ENCODE measurements around the gene ZCCHC3.

ZCCHC3 gene

DNA sequence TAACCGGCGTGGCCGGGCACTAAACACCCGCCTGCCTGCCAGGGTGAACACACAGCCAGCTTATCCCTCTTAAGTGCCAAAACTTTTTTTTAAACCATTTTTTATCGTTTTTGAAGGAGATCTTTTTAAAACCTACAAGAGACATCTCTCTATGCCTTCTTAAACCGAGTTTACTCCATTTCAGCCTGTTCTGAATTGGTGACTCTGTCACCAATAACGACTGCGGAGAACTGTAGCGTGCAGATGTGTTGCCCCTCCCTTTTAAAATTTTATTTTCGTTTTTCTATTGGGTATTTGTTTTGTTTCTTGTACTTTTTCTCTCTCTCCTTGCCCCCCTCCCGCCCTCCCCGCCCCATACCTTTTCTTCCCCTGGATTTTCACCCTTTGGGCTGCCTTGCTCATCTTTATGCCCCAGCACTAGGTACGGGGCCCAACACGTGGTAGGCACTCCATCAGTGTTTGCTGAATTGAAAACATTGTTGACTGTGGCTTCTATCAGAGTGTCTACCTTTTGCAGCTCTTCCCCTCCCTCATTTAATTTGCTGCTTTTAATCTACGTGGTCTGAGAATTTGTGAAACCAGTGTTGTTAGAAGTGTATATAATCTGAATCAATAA, 1.5 kb downstream of the ZCCHC3 start:
- no CpG with 5 or more reads among the region's 15 CpGs for WGBS (ENCODE audit: extremely low coverage, insufficient coverage, insufficient read length)
- H4K12ac ChIP-seq (ENCODE audit: low read depth, low read length), result no peak overlapping the region
- peak overlapping the region; percentile 14 for H4K8ac ChIP-seq (ENCODE audit: low read depth, low read length)
- no peak overlapping the region for H2BK12ac ChIP-seq (ENCODE audit: low read length)
- no peak overlapping the region for H3K27ac ChIP-seq (ENCODE audit: low read depth, low read length)
- H3K18ac ChIP-seq (ENCODE audit: low read length), result peak overlapping the region; percentile 81
- DNase-seq, result no peak
- H3K79me2 ChIP-seq (ENCODE audit: control insufficient read depth, insufficient read depth, low read length, poor library complexity), result peaks cover 11% of the 10 kb centered on the region
- no peaks in the 10 kb centered on the region for H3K36me3 ChIP-seq (ENCODE audit: control insufficient read depth in 1 of 2, insufficient read depth in 2 of 2, low read length in 2 of 2)
- peak overlapping the region; percentile 92 for H3K4me2 ChIP-seq (ENCODE audit: low read length)
- H3K9me3 ChIP-seq (ENCODE audit: insufficient read depth, low read depth, low read length), result peaks cover 2% of the 10 kb centered on the region
- peak overlapping the region; percentile 84 for H3K4me3 ChIP-seq (ENCODE audit: low read depth, low read length)
- H3K4ac ChIP-seq (ENCODE audit: low read depth, low read length), result peak overlapping the region; percentile 73
- peak overlapping the region; percentile 53 for H3K14ac ChIP-seq (ENCODE audit: low read length)
- peak overlapping the region; percentile 37 for H2AFZ ChIP-seq (ENCODE audit: insufficient read depth, low read length, poor library complexity)
- no peaks in the 10 kb centered on the region for H3K27me3 ChIP-seq (ENCODE audit: insufficient read depth, low read length)
- no peak overlapping the region for H4K91ac ChIP-seq (ENCODE audit: low read depth, low read length)
- peaks cover 11% of the 10 kb centered on the region for H3K79me1 ChIP-seq (ENCODE audit: low read length)
- H3K9ac ChIP-seq (ENCODE audit: low read length), result peak overlapping the region; percentile 99
- H2BK120ac ChIP-seq (ENCODE audit: insufficient read depth, low read length, poor library complexity), result no peak overlapping the region
- H3K4me1 ChIP-seq (ENCODE audit: control insufficient read depth in 1 of 2, insufficient read depth in 2 of 2, low read length in 2 of 2), result peaks cover 18 to 21% of the 10 kb centered on the region in 2 experiments
- H2AK5ac ChIP-seq (ENCODE audit: low read length), result peak overlapping the region; percentile 40
- no peak overlapping the region for H2BK5ac ChIP-seq (ENCODE audit: low read depth, low read length, poor library complexity)
- peak overlapping the region; percentile 22 for H3K23ac ChIP-seq (ENCODE audit: low read length)

DNA sequence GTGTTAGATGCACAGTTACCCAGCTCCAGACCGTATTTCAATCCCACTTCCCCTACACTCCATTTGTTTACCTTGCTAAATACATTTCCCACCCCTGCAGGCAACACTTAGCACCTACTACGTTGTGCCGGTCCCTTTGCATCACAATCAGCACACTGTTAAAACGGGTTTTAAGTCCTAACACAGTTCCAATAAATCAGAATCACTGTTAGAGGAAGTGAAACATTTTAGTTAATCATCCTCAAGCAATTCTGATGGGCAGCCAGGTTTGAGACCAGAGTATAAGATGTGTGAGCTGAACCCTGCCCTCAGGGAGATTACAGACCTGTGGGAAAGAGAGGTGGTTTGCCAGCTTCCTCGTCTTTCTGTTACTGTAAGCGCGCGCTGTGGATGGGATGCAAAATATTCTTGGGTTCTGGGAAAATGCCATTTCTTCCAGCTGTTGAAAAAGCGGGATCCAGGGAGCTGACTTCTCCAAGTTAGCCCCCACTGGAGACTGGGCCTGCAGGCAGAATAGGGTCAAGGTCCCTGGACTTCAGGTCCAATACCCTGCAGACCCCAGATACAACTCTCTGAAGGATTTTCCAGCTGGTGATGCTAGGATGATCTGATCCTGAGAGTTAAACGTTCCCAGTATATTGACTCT, 3.1 kb downstream of the ZCCHC3 start:
- no peak overlapping the region for H2AK5ac ChIP-seq (ENCODE audit: low read length)
- H3K36me3 ChIP-seq (ENCODE audit: control insufficient read depth in 1 of 2, insufficient read depth in 2 of 2, low read length in 2 of 2), result no peaks in the 10 kb centered on the region
- no peak overlapping the region for H4K8ac ChIP-seq (ENCODE audit: low read depth, low read length)
- H3K4me2 ChIP-seq (ENCODE audit: low read length), result no peak overlapping the region
- no peak overlapping the region for H3K4me3 ChIP-seq (ENCODE audit: low read depth, low read length)
- H3K27ac ChIP-seq (ENCODE audit: low read depth, low read length), result no peak overlapping the region
- no peak overlapping the region for H2BK120ac ChIP-seq (ENCODE audit: insufficient read depth, low read length, poor library complexity)
- H3K79me1 ChIP-seq (ENCODE audit: low read length), result peaks cover 11% of the 10 kb centered on the region
- H4K12ac ChIP-seq (ENCODE audit: low read depth, low read length), result no peak overlapping the region
- no peak overlapping the region for H2BK5ac ChIP-seq (ENCODE audit: low read depth, low read length, poor library complexity)
- no peak overlapping the region for H3K18ac ChIP-seq (ENCODE audit: low read length)
- H4K91ac ChIP-seq (ENCODE audit: low read depth, low read length), result no peak overlapping the region
- H3K4me1 ChIP-seq (ENCODE audit: control insufficient read depth in 1 of 2, insufficient read depth in 2 of 2, low read length in 2 of 2), result peaks cover 18 to 21% of the 10 kb centered on the region in 2 experiments
- no peak overlapping the region for H3K14ac ChIP-seq (ENCODE audit: low read length)
- no CpG with 5 or more reads among the region's 10 CpGs for WGBS (ENCODE audit: extremely low coverage, insufficient coverage, insufficient read length)
- no peaks in the 10 kb centered on the region for H3K27me3 ChIP-seq (ENCODE audit: insufficient read depth, low read length)
- H3K9ac ChIP-seq (ENCODE audit: low read length), result no peak overlapping the region
- no peak overlapping the region for H2AFZ ChIP-seq (ENCODE audit: insufficient read depth, low read length, poor library complexity)
- no peak overlapping the region for H2BK12ac ChIP-seq (ENCODE audit: low read length)
- H3K9me3 ChIP-seq (ENCODE audit: insufficient read depth, low read depth, low read length), result peaks cover 2% of the 10 kb centered on the region
- H3K79me2 ChIP-seq (ENCODE audit: control insufficient read depth, insufficient read depth, low read length, poor library complexity), result peaks cover 11% of the 10 kb centered on the region
- no peak overlapping the region for H3K4ac ChIP-seq (ENCODE audit: low read depth, low read length)
- no peak for DNase-seq
- H3K23ac ChIP-seq (ENCODE audit: low read length), result no peak overlapping the region

DNA sequence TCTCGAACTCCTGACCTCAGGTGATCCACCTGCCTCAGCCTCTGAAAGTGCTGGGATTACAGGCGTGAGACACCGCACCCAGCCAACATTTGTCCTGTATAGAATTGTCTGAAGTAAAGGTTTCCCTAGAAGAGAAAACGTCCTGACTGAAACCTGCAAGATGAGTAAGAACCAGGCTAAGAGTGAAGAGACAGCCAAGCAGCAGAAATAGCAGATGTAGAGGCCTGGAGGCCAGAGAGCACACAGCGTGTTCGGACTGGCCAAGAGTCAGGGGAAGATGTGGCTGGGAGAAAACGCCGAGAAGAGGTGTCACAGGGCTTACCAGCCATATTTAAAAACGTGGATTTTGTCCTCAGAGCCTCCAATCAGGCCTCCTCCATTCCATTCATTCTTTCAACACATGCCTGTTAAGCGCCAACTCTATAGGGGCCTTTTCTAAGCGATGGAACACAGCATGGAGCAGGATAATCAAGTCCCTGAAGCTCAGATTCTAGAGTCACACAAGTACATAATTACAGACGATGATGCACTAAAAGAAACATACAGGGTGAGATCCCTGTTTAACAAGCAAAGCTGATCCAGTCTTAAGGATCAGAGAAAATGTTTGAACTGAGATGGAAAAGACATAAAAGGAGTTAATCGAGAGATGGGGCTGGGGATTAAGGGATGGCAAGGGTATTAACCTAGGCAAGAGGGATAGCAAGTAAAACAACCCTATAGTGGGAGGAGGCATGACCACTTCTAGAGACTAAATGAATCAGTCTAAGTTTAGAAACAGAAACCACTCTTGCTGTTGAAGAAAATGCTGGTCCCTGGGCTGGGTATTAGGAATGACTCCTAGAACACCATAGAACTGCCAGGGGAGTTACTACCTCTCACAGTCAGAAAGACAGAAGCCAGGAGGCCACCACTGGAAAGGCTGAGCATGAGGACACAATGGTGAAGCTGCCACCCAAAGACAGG, 4.8 kb downstream of the ZCCHC3 start:
- Histone ChIP-seq H2BK120ac (ENCODE audit: insufficient read depth, low read length, poor library complexity) (no peak overlapping the region), H2BK5ac (ENCODE audit: low read depth, low read length, poor library complexity) (no peak overlapping the region), H3K9ac (ENCODE audit: low read length) (no peak overlapping the region), H4K91ac (ENCODE audit: low read depth, low read length) (no peak overlapping the region), H3K14ac (ENCODE audit: low read length) (no peak overlapping the region), H3K23ac (ENCODE audit: low read length) (no peak overlapping the region), H2AK5ac (ENCODE audit: low read length) (no peak overlapping the region), H3K9me3 (ENCODE audit: insufficient read depth, low read depth, low read length) (peaks cover 2% of the 10 kb centered on the region), H3K4me2 (ENCODE audit: low read length) (no peak overlapping the region), H3K4ac (ENCODE audit: low read depth, low read length) (no peak overlapping the region), H2BK12ac (ENCODE audit: low read length) (no peak overlapping the region), H3K27ac (ENCODE audit: low read depth, low read length) (no peak overlapping the region), H3K79me1 (ENCODE audit: low read length) (peaks cover 9% of the 10 kb centered on the region), H3K36me3 (ENCODE audit: control insufficient read depth in 1 of 2, insufficient read depth in 2 of 2, low read length in 2 of 2) (no peaks in the 10 kb centered on the region), H3K4me3 (ENCODE audit: low read depth, low read length) (no peak overlapping the region), H3K79me2 (ENCODE audit: control insufficient read depth, insufficient read depth, low read length, poor library complexity) (peaks cover 11% of the 10 kb centered on the region), H2AFZ (ENCODE audit: insufficient read depth, low read length, poor library complexity) (no peak overlapping the region), H3K4me1 (ENCODE audit: control insufficient read depth in 1 of 2, insufficient read depth in 2 of 2, low read length in 2 of 2) (peaks cover 18 to 19% of the 10 kb centered on the region in 2 experiments), H4K8ac (ENCODE audit: low read depth, low read length) (no peak overlapping the region), H4K12ac (ENCODE audit: low read depth, low read length) (no peak overlapping the region), H3K18ac (ENCODE audit: low read length) (no peak overlapping the region), H3K27me3 (ENCODE audit: insufficient read depth, low read length) (no peaks in the 10 kb centered on the region)
- DNase-seq, result peak; percentile 14 to 48
- no CpG with 5 or more reads among the region's 13 CpGs for WGBS (ENCODE audit: extremely low coverage, insufficient coverage, insufficient read length)

DNA sequence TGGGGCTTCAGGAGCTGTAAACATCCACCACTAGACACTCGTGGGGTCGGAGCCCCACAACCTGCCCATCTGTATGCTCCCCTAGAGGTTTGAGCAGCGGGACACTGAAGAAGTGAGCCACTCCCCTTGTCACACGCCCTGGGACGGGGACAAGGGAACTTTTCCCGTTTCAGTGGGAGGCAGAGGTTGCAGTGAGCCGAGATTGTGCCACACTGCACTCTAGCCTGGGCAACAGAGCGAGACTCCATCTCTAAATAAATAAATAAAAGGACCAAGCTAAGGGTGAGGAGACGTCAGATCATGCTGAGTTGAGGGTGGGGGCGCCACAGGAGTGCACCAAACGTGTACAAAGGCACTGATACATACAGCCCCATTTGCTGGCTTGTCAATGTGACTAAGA, 8.4 kb downstream of the ZCCHC3 start:
- Histone ChIP-seq H4K8ac (ENCODE audit: low read depth, low read length) (no peak overlapping the region), H3K27me3 (ENCODE audit: insufficient read depth, low read length) (no peaks in the 10 kb centered on the region), H2AK5ac (ENCODE audit: low read length) (no peak overlapping the region), H3K36me3 (ENCODE audit: control insufficient read depth in 1 of 2, insufficient read depth in 2 of 2, low read length in 2 of 2) (no peaks in the 10 kb centered on the region), H2BK5ac (ENCODE audit: low read depth, low read length, poor library complexity) (no peak overlapping the region), H2BK12ac (ENCODE audit: low read length) (no peak overlapping the region), H3K23ac (ENCODE audit: low read length) (no peak overlapping the region), H3K4me2 (ENCODE audit: low read length) (no peak overlapping the region), H3K4me3 (ENCODE audit: low read depth, low read length) (no peak overlapping the region), H3K9me3 (ENCODE audit: insufficient read depth, low read depth, low read length) (no peaks in the 10 kb centered on the region), H2AFZ (ENCODE audit: insufficient read depth, low read length, poor library complexity) (no peak overlapping the region), H3K79me2 (ENCODE audit: control insufficient read depth, insufficient read depth, low read length, poor library complexity) (no peaks in the 10 kb centered on the region), H4K12ac (ENCODE audit: low read depth, low read length) (no peak overlapping the region), H3K9ac (ENCODE audit: low read length) (no peak overlapping the region), H3K18ac (ENCODE audit: low read length) (no peak overlapping the region), H3K27ac (ENCODE audit: low read depth, low read length) (no peak overlapping the region), H3K79me1 (ENCODE audit: low read length) (peaks cover 8% of the 10 kb centered on the region), H3K14ac (ENCODE audit: low read length) (no peak overlapping the region), H3K4ac (ENCODE audit: low read depth, low read length) (no peak overlapping the region), H3K4me1 (ENCODE audit: control insufficient read depth in 1 of 2, insufficient read depth in 2 of 2, low read length in 2 of 2) (peaks cover 6 to 13% of the 10 kb centered on the region in 2 experiments), H4K91ac (ENCODE audit: low read depth, low read length) (no peak overlapping the region), H2BK120ac (ENCODE audit: insufficient read depth, low read length, poor library complexity) (no peak overlapping the region)
- no CpG with 5 or more reads among the region's 11 CpGs for WGBS (ENCODE audit: extremely low coverage, insufficient coverage, insufficient read length)
- no peak for DNase-seq

Measured in trophoblast cell (in vitro differentiated cells and primary cell).